H1 (cell line): ENCODE data around the gene HES3. TPM values are rescaled to one million over a fixed set of nuclear protein-coding genes. Genes with fewer than 3 reads are reported as not detected.

Source experiments
- CTCF ChIA-PET: fragments of 300-600 bp; sonication (Branson Sonifier 250); formaldehyde crosslinking; loops from one replicate; lab custom pipeline; 2021; ENCODE audit not compliant: partially characterized antibody; lab: Charles Lee
- POLR2A ChIA-PET: fragments of 300-600 bp; sonication (Branson Sonifier 250); formaldehyde crosslinking; loops from one replicate; lab custom pipeline; 2021; ENCODE audit warnings: inconsistent platforms; ENCODE audit not compliant: partially characterized antibody; lab: Charles Lee
- DNase-seq, 2 experiments: peaks; one replicate each; pipeline versions ENCODE4 v3.0.0 to v3.0.0-alpha.2; 2010 to 2022; ENCODE audit warnings: low spot score in 2 of 2, low read depth in 1 of 2, mixed read lengths in 1 of 2
- FAIRE-seq: peaks from 2 replicates; lab custom pipeline; 2011; peaks lifted over from hg19 to GRCh38; lab: Jason Lieb, UNC
- H2AFZ ChIP-seq: 2 replicates; pipeline ENCODE4 v1.8.1; 2012; ENCODE audit warnings: low read length, inconsistent platforms
- H2AK5ac ChIP-seq: 2 replicates; pipeline ENCODE4 v1.6.1; 2013; ENCODE audit warnings: low read depth, low read length
- H2BK120ac ChIP-seq: replicated peaks from 2 replicates; pipeline ENCODE3; 2013; ENCODE audit warnings: low read depth, low read length, inconsistent platforms
- H2BK12ac ChIP-seq: 2 replicates; pipeline ENCODE4 v1.6.1; 2013; ENCODE audit warnings: low read depth, low read length
- H2BK15ac ChIP-seq: 2 replicates; pipeline ENCODE4 v1.6.1; 2013; ENCODE audit warnings: low read length
- H2BK20ac ChIP-seq: 2 replicates; pipeline ENCODE4 v1.6.1; 2013; ENCODE audit warnings: low read length
- H2BK5ac ChIP-seq: 2 replicates; pipeline ENCODE4 v1.6.1; 2013; ENCODE audit warnings: low read depth, low read length
- H3K14ac ChIP-seq: 2 replicates; pipeline ENCODE4 v1.6.1; 2013; ENCODE audit warnings: inconsistent platforms; ENCODE audit not compliant: insufficient read length
- H3K18ac ChIP-seq: 2 replicates; pipeline ENCODE4 v1.6.1; 2013; ENCODE audit warnings: low read length; ENCODE audit errors: extremely low read depth
- H3K23ac ChIP-seq: 2 replicates; pipeline ENCODE4 v1.6.1; 2013; ENCODE audit warnings: inconsistent platforms; ENCODE audit not compliant: insufficient read length
- H3K23me2 ChIP-seq: 2 replicates; pipeline ENCODE4 v1.6.1; 2013; ENCODE audit warnings: low read depth, low read length
- H3K27ac ChIP-seq: 2 replicates; pipeline ENCODE4 v1.6.1; 2011; ENCODE audit warnings: low read depth, low read length, inconsistent platforms
- H3K27me3 ChIP-seq, 4 experiments: replicated peaks in 1 of 4; 1 replicate in 1 of 4; 2 replicates in 3 of 4; pipeline versions ENCODE4 v1.6.1 to v1.8.1; 2011 to 2013; ENCODE audit warnings: low read length in 3 of 4, mild to moderate bottlenecking in 3 of 4, inconsistent platforms in 2 of 4, mixed read lengths in 2 of 4, moderate library complexity in 1 of 4; ENCODE audit not compliant: control insufficient read depth in 3 of 4, insufficient read depth in 3 of 4; ENCODE audit errors: extremely low read depth in 1 of 4
- H3K36me3 ChIP-seq, 4 experiments: 2 replicates each; pipeline versions ENCODE4 v1.6.1 to v1.8.1; 2011 to 2013; ENCODE audit warnings: mild to moderate bottlenecking in 4 of 4, low read length in 3 of 4, moderate library complexity in 2 of 4, control low read depth in 1 of 4, inconsistent platforms in 1 of 4; ENCODE audit not compliant: insufficient read depth in 4 of 4, control insufficient read depth in 2 of 4
- H3K4ac ChIP-seq: replicated peaks from 2 replicates; pipeline ENCODE3; 2013; ENCODE audit warnings: low read length, low read depth, mixed read lengths, inconsistent platforms; ENCODE audit not compliant: insufficient read length
- H3K4me1 ChIP-seq, 4 experiments: replicated peaks in 1 of 4; 1 replicate in 1 of 4; 2 replicates in 3 of 4; pipeline versions ENCODE4 v1.6.1 to v1.8.1; 2011 to 2013; ENCODE audit warnings: low read length in 3 of 4, inconsistent platforms in 2 of 4, mixed read lengths in 1 of 4; ENCODE audit not compliant: insufficient read depth in 4 of 4, control insufficient read depth in 3 of 4
- H3K4me2 ChIP-seq, 2 experiments: 2 replicates each; pipeline versions ENCODE4 v1.6.1 to v1.8.1; 2011 to 2013; ENCODE audit warnings: low read depth in 2 of 2, low read length in 2 of 2, control low read depth in 1 of 2, inconsistent platforms in 1 of 2, mild to moderate bottlenecking in 1 of 2; ENCODE audit not compliant: insufficient read depth in 1 of 2
- H3K4me3 ChIP-seq, 4 experiments: fragments of 200-600, 300-600 bp in 1 of 4; sonication (generic), shearing (Covaris generic), sonication (Bioruptor Twin) in 1 of 4; 2 replicates each; pipeline versions ENCODE4 v1.5.1 to v1.8.1; 2011 to 2016; ENCODE audit warnings: low read length in 4 of 4, low read depth in 3 of 4, control low read depth in 2 of 4, inconsistent platforms in 2 of 4, mild to moderate bottlenecking in 2 of 4, mixed read lengths in 1 of 4, moderate library complexity in 1 of 4; ENCODE audit not compliant: insufficient read depth in 2 of 4; ENCODE audit errors: extremely low read depth in 1 of 4
- H3K56ac ChIP-seq: replicated peaks from 2 replicates; pipeline ENCODE3; 2013; ENCODE audit warnings: low read depth, mild to moderate bottlenecking, mixed read lengths, low read length, inconsistent platforms; ENCODE audit not compliant: insufficient read length
- H3K79me1 ChIP-seq: 2 replicates; pipeline ENCODE4 v1.6.1; 2013; ENCODE audit warnings: low read depth, low read length, control low read depth
- H3K79me2 ChIP-seq, 2 experiments: 2 replicates each; pipeline versions ENCODE4 v1.6.1 to v1.8.1; 2012 to 2013; ENCODE audit warnings: low read length in 2 of 2, mild to moderate bottlenecking in 2 of 2, inconsistent platforms in 1 of 2; ENCODE audit not compliant: insufficient read depth in 2 of 2, control insufficient read depth in 1 of 2
- H3K9ac ChIP-seq, 4 experiments: replicated peaks in 1 of 4; 1 replicate in 1 of 4; 2 replicates in 3 of 4; pipeline versions ENCODE4 v1.6.1 to v1.8.1; 2011 to 2013; ENCODE audit warnings: low read depth in 3 of 4, low read length in 3 of 4, control low read depth in 2 of 4, mild to moderate bottlenecking in 2 of 4, moderate library complexity in 2 of 4, inconsistent platforms in 1 of 4; ENCODE audit errors: extremely low read depth in 1 of 4
- H3K9me3 ChIP-seq, 2 experiments: 2 replicates each; pipeline versions ENCODE4 v1.6.1 to v1.8.1; 2012 to 2013; ENCODE audit warnings: mild to moderate bottlenecking in 2 of 2, moderate library complexity in 2 of 2, control low read depth in 1 of 2, inconsistent platforms in 1 of 2, low read depth in 1 of 2, low read length in 1 of 2, mixed read lengths in 1 of 2; ENCODE audit not compliant: insufficient read depth in 2 of 2
- H4K20me1 ChIP-seq, 2 experiments: replicated peaks in 1 of 2; 2 replicates each; pipeline versions ENCODE3 to v1.8.1; 2011 to 2013; ENCODE audit warnings: inconsistent platforms in 2 of 2, low read length in 2 of 2, mild to moderate bottlenecking in 1 of 2; ENCODE audit not compliant: insufficient read depth in 2 of 2, control insufficient read depth in 1 of 2
- H4K5ac ChIP-seq: 2 replicates; pipeline ENCODE4 v1.6.1; 2013; ENCODE audit warnings: low read length, low read depth, mixed read lengths, inconsistent platforms; ENCODE audit not compliant: insufficient read length
- H4K8ac ChIP-seq: 2 replicates; pipeline ENCODE4 v1.8.0; 2013; ENCODE audit warnings: mild to moderate bottlenecking, moderate library complexity, low read length, inconsistent platforms; ENCODE audit not compliant: insufficient read depth; ENCODE audit errors: extremely low read depth
- H4K91ac ChIP-seq: replicated peaks from 2 replicates; pipeline ENCODE3; 2013; ENCODE audit warnings: low read length, mixed read lengths, inconsistent platforms; ENCODE audit not compliant: insufficient read length
- ASH2L ChIP-seq: fragments of 200-600, 300-600 bp; sonication (generic); IDR thresholded peaks from one replicate; pipeline ENCODE4 v1.7.1; 2017; ENCODE audit warnings: low read length
- CBX8 ChIP-seq: fragments of 300-800, 300-1000 bp; sonication (generic); IDR thresholded peaks from 2 replicates; pipeline ENCODE4 v1.7.1; 2016; ENCODE audit warnings: low read depth, low read length, borderline replicate concordance
- EZH2 ChIP-seq: fragments of 200-600 bp; sonication (generic); IDR thresholded peaks from 2 replicates; pipeline ENCODE4 v1.7.1; 2012; ENCODE audit warnings: low read depth, mild to moderate bottlenecking, moderate library complexity, low read length, inconsistent platforms; ENCODE audit not compliant: severe bottlenecking
- GTF2F1 ChIP-seq: IDR thresholded peaks from 2 replicates; pipeline ENCODE4 v1.6.1; 2012; ENCODE audit warnings: low read depth, low read length, improper control_type of control experiment, borderline replicate concordance
- KDM4A ChIP-seq: IDR thresholded peaks from one replicate; pipeline ENCODE4 v1.7.1; 2012; ENCODE audit warnings: low read depth, mild to moderate bottlenecking, moderate library complexity, low read length, inconsistent platforms; ENCODE audit not compliant: severe bottlenecking
- PHF8 ChIP-seq: fragments of 200-600 bp; sonication (generic); conservative IDR thresholded peaks from 2 replicates; pipeline ENCODE4 v1.7.1; 2012; ENCODE audit warnings: low read depth, mild to moderate bottlenecking, inconsistent platforms, low read length, moderate library complexity
- POLR2A ChIP-seq, 2 experiments: IDR thresholded peaks; 1 replicate in 1 of 2; 2 replicates in 1 of 2; pipeline ENCODE4 v1.6.1; 2011; ENCODE audit warnings: low read depth in 2 of 2, low read length in 2 of 2, mild to moderate bottlenecking in 2 of 2; ENCODE audit errors: control extremely low read depth in 1 of 2
- RFX5 ChIP-seq: IDR thresholded peaks from 2 replicates; pipeline ENCODE4 v1.6.1; 2011; ENCODE audit warnings: low read depth, low read length, improper control_type of control experiment, borderline replicate concordance
- TAF7 ChIP-seq: optimal IDR thresholded peaks from 2 replicates; pipeline ENCODE3; 2011; ENCODE audit warnings: low read depth, mild to moderate bottlenecking, inconsistent platforms, low read length, moderate library complexity, borderline replicate concordance
- WGBS, 2 experiments: shearing (Covaris generic) in 1 of 2; methylation state at CpG; one replicate each; pipeline versions ENCODE4 v1.1.6 to v1.1.7; 2013 to 2015; ENCODE audit warnings: low lambda C conversion rate in 2 of 2, mixed read lengths in 2 of 2, inconsistent platforms in 1 of 2, low coverage in 1 of 2, missing lambda C conversion rate in 1 of 2; ENCODE audit not compliant: insufficient replicate concordance in 2 of 2, insufficient coverage in 1 of 2, insufficient read length in 1 of 2; ENCODE audit errors: extremely low coverage in 1 of 2, missing lambda C conversion rate in 1 of 2; 5-methylcytosine and 5-hydroxymethylcytosine counted together
- polyA plus RNA-seq, 7 experiments: library from polyadenylated mRNA; depleted of rRNA in 3 of 7; stranded (reverse) in 5 of 7; unstranded in 2 of 7; fragments of >200 nt in 5 of 7; fragments of 200-250 nt in 2 of 7; gene quantifications; 1 replicate in 5 of 7; 2 replicates in 1 of 7; 4 replicates in 1 of 7; pipeline versions ENCODE4 v1.2.1 to v1.2.3, GENCODE V29; 2011 to 2013; ENCODE audit warnings: missing spikeins in 2 of 7, mixed read lengths in 2 of 7
- total RNA-seq: library from RNA; stranded (reverse); fragmentation: NEBNext Ultra II Directional; extraction: Animal tissue kit (Norgen Biotek cat#: 25700); gene quantifications from 2 replicates; pipeline ENCODE4 v1.2.1, GENCODE V29; 2021
- TF ChIP-seq, protein P1 (sequence below): IDR thresholded peaks from 2 replicates; pipeline ENCODE4 v1.6.1; 2012; ENCODE audit warnings: inconsistent platforms
- TF ChIP-seq, protein P2 (sequence below), 3 experiments: IDR thresholded peaks; 1 replicate in 2 of 3; 2 replicates in 1 of 3; pipeline versions ENCODE4 v1.5.1 to v1.6.1; 2011; ENCODE audit warnings: low read length in 3 of 3, mild to moderate bottlenecking in 3 of 3, inconsistent platforms in 2 of 3, low read depth in 1 of 3, moderate library complexity in 1 of 3; ENCODE audit not compliant: insufficient read depth in 1 of 3; ENCODE audit errors: control extremely low read depth in 1 of 3

HES3 gene
- total and polyA plus RNA-seq, 2 of the 8 experiments (the other 6 are each of a cell fraction or from before 2014, with no cell fraction given): 38.8 to 54.3 TPM

DNA sequence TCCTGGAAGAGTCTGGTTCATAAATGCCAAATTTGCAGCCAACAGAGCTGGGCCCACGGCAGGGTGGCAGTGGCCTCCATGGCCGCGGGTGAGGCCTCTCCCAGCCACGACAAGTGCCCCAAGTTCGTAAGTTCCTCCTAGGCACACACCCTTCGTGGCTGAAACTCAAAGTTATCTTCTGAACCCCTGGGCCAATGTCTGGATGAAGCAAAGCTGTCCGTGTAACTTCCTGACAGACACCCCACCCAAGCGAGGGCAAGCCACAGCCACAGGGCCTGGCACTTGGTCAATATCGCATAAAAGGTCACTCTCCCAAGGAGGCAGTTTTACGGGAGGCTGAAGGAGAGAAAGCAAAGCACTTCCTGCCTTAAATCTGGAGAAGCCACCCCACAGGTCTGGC, 44.7 kb downstream of the HES3 start:
- no peaks in the 10 kb centered on the region for H3K4me1 ChIP-seq
- no peak overlapping the region for H2BK15ac ChIP-seq
- no peak overlapping the region for H3K14ac ChIP-seq
- ChIA-PET POLR2A (no interaction called here), CTCF (interaction anchor here (0.9 to 1.4 kb wide), 2 partner anchors 10 to 24 kb away, joined by 3 read pairs; no protein-coding TSS in a partner anchor)
- H4K5ac ChIP-seq: no peak overlapping the region
- no peak overlapping the region for H2BK20ac ChIP-seq
- peaks cover 5 to 8% of the 10 kb centered on the region in 2 experiments for H4K20me1 ChIP-seq
- H2BK120ac ChIP-seq: no peak overlapping the region
- no peak overlapping the region for H3K4ac ChIP-seq
- no peak for TF ChIP-seq RFX5
- TF ChIP-seq GTF2F1: no peak
- TF ChIP-seq TAF7: no peak
- TF ChIP-seq EZH2: no peak
- TF ChIP-seq ASH2L: no peak
- TF ChIP-seq PHF8: no peak
- TF ChIP-seq KDM4A: no peak
- TF ChIP-seq POLR2A (IDR thresholded peaks at IDR 0.05; ENCODE audit: control extremely low read depth in 1 of 2, low read depth in 2 of 2, low read length in 2 of 2): no peak
- TF ChIP-seq, protein P1, sequence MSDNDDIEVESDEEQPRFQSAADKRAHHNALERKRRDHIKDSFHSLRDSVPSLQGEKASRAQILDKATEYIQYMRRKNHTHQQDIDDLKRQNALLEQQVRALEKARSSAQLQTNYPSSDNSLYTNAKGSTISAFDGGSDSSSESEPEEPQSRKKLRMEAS: no peak
- TF ChIP-seq CBX8: no peak
- TF ChIP-seq, protein P2, sequence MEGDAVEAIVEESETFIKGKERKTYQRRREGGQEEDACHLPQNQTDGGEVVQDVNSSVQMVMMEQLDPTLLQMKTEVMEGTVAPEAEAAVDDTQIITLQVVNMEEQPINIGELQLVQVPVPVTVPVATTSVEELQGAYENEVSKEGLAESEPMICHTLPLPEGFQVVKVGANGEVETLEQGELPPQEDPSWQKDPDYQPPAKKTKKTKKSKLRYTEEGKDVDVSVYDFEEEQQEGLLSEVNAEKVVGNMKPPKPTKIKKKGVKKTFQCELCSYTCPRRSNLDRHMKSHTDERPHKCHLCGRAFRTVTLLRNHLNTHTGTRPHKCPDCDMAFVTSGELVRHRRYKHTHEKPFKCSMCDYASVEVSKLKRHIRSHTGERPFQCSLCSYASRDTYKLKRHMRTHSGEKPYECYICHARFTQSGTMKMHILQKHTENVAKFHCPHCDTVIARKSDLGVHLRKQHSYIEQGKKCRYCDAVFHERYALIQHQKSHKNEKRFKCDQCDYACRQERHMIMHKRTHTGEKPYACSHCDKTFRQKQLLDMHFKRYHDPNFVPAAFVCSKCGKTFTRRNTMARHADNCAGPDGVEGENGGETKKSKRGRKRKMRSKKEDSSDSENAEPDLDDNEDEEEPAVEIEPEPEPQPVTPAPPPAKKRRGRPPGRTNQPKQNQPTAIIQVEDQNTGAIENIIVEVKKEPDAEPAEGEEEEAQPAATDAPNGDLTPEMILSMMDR (IDR thresholded peaks at IDR 0.05; ENCODE audit: control extremely low read depth in 1 of 3, insufficient read depth in 1 of 3, low read depth in 1 of 3, low read length in 3 of 3): no peak
- H2AFZ ChIP-seq: no peak overlapping the region
- H3K27me3 ChIP-seq: no peaks in the 10 kb centered on the region
- H3K4me3 ChIP-seq: no peak overlapping the region
- 96% methylated on average over 10 of the region's 10 CpGs; no CpG with 5 or more reads in 1 of the 2 experiments for WGBS, 2 experiments
- peaks cover 0 to 4% (median 1%) of the 10 kb centered on the region in 4 experiments; a peak in 3 of 8 replicates for H3K36me3 ChIP-seq
- no peak overlapping the region for H3K56ac ChIP-seq
- H3K4me2 ChIP-seq: no peak overlapping the region
- H3K18ac ChIP-seq: no peak overlapping the region
- no peak for DNase-seq
- H4K8ac ChIP-seq: peak overlapping the region; percentile 11; the same call in 1 of the 2 replicates
- H2BK12ac ChIP-seq: no peak overlapping the region
- no peak overlapping the region for H3K9ac ChIP-seq
- FAIRE-seq: no peak
- no peak overlapping the region for H4K91ac ChIP-seq
- H3K23ac ChIP-seq: no peak overlapping the region
- peak overlapping the region; percentile 35; the same call in 1 of the 2 replicates for H2BK5ac ChIP-seq
- H3K79me1 ChIP-seq: no peaks in the 10 kb centered on the region
- H3K23me2 ChIP-seq: no peaks in the 10 kb centered on the region
- no peaks in the 10 kb centered on the region for H3K9me3 ChIP-seq
- H2AK5ac ChIP-seq: no peak overlapping the region
- H3K79me2 ChIP-seq: no peaks in the 10 kb centered on the region
- no peak overlapping the region for H3K27ac ChIP-seq
